WI38 (cell line): ENCODE data around the gene BMP2.

ENCODE experiments used
- H3K4me3 ChIP-seq: 2 replicates; pipeline ENCODE4 v1.5.1; 2011; ENCODE audit warnings: low read depth, mild to moderate bottlenecking, control low read depth, low read length
- TF ChIP-seq, protein P1 (sequence below): IDR thresholded peaks from 2 replicates; pipeline ENCODE4 v1.5.1; 2012; ENCODE audit warnings: low read depth, mild to moderate bottlenecking, control low read depth, low read length

BMP2 gene

GRCh38 chr20:6784767-6785166 lies 17.3 kb downstream of the BMP2 start:
- TF ChIP-seq, protein P1, sequence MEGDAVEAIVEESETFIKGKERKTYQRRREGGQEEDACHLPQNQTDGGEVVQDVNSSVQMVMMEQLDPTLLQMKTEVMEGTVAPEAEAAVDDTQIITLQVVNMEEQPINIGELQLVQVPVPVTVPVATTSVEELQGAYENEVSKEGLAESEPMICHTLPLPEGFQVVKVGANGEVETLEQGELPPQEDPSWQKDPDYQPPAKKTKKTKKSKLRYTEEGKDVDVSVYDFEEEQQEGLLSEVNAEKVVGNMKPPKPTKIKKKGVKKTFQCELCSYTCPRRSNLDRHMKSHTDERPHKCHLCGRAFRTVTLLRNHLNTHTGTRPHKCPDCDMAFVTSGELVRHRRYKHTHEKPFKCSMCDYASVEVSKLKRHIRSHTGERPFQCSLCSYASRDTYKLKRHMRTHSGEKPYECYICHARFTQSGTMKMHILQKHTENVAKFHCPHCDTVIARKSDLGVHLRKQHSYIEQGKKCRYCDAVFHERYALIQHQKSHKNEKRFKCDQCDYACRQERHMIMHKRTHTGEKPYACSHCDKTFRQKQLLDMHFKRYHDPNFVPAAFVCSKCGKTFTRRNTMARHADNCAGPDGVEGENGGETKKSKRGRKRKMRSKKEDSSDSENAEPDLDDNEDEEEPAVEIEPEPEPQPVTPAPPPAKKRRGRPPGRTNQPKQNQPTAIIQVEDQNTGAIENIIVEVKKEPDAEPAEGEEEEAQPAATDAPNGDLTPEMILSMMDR: no peak
- no peak overlapping the region for H3K4me3 ChIP-seq

DNA sequence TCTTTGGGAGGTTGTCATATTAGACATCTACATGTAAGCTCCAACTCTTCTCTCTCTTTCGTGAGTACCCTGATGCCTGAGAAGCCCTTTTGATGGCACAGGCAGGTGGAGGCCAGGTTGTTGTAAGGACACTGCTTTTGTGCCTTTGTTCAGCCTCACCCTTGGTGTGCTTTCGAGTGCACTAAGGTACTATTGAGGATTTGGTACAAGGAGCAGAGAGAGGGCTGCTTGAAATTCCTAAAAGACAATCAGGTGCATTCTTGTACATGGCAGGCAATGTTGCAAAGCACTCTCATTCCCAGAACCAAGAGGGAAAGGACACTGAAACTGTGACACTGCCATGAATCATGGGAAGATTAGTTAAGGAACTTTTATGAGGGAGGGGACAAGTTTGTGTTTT lies 19.1 kb downstream of the BMP2 start:
- TF ChIP-seq, protein P1: no peak
- no peak overlapping the region for H3K4me3 ChIP-seq

DNA sequence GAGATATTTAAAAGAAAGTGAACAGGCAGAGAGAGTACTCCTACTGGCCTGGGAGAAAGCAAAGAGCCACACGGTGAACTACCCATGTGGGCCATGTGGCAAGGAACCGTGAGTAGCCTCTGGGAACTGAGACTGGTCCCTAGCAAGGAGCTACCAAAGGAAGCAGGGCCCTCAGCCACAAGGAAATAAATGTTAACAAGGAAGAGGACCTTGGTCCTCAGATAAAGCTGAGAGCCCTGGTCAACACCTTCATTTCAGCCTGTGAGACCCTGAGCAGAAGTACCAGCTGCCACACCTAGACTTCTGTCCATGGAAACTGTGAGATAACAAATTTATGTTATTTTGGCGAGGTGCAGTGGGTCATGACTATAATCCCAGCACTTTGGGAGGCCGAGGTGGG lies 25.3 kb downstream of the BMP2 start:
- no peak overlapping the region for H3K4me3 ChIP-seq
- TF ChIP-seq, protein P1: no peak

DNA sequence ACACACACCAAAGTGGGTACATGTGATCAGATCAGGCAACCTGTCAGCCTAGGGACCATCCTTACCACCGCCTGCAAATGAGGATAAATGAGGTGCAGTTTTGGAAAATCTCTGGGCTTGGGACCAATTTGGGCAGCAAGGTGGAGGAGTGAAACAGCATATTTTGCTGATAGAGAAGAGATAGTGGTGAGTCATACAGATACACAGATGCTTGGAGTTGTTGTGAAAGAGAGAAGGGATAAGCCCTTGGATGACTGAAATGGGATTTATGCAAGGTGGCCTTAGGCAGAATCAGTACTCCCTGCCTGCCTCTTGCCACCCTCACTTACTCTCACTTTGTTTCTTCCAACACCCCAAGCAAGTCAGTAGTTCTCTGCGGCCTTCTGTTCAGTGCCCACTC lies 34.7 kb downstream of the BMP2 start:
- H3K4me3 ChIP-seq: no peak overlapping the region
- TF ChIP-seq, protein P1: no peak

- TF ChIP-seq, protein P1: no peak
- H3K4me3 ChIP-seq: no peak overlapping the region
Observed at GRCh38 chr20:6806275-6806674, 38.8 kb downstream of the BMP2 start.

GRCh38 chr20:6811262-6812035 lies 44.0 kb downstream of the BMP2 start:
- TF ChIP-seq, protein P1: no peak
- no peak overlapping the region for H3K4me3 ChIP-seq

DNA sequence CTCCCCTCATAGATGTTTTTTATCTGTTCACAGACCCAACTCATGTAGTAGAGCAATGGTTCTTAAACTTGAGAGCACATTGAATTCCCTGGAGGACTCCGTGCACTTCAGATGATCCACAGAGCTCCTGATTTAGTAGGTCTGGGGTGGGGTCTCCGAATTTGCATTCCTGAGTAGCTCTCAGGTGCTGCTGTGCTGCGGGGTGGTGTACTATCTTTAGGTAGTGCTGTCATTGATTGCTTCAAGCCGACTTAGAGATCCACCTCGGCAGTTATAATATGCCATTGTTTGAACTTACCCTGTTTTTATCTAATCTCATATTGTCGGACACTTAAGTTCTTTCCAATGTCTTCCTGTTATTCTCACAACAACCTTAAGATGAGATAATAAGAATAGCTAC lies 45.0 kb downstream of the BMP2 start:
- no peak overlapping the region for H3K4me3 ChIP-seq
- TF ChIP-seq, protein P1: no peak
